Loucy (cell line): ENCODE results near the gene CDC42EP3.

Experiments
- CTCF ChIP-seq: fragments of 200-600 bp; sonication (generic); conservative IDR thresholded peaks from 2 replicates; pipeline ENCODE4 v1.5.1; 2014; ENCODE audit warnings: mild to moderate bottlenecking, antibody characterized with exemption, low read length
- EZH2phosphoT487 ChIP-seq: fragments of 200-600 bp; IDR thresholded peaks from 2 replicates; pipeline ENCODE4 v1.6.1; 2018; ENCODE audit warnings: antibody characterized with exemption, mild to moderate bottlenecking, moderate library complexity, borderline replicate concordance

- TF ChIP-seq CTCF (0 out of 2 replicates have a peak, but pooled peaks have one; percentile 9), EZH2phosphoT487 (no peak)
Observed at GRCh38 chr2:37637190-37637860, 34.1 kb downstream of the CDC42EP3 start.
